Endothelial cell of umbilical vein (primary cell): Measurements from ENCODE around the gene OPCML. TPM values are rescaled to one million over a fixed set of nuclear protein-coding genes. Genes with fewer than 3 reads are reported as not detected.

Source experiments
- BruUV-seq: library from RNA; stranded (reverse); fragments of 400-500 nt; replicated peaks from 2 replicates; lab custom pipeline; 2021; lab: Mats Ljungman, UMichigan
- CTCF ChIA-PET: fragments of 300-600, 350-600 bp; sonication (Branson Sonifier 250); formaldehyde crosslinking; loops from one replicate; lab custom pipeline; 2021; ENCODE audit warnings: antibody characterized with exemption, inconsistent platforms; lab: Charles Lee
- POLR2A ChIA-PET: fragments of 300-600, 350-600 bp; sonication (Branson Sonifier 250); formaldehyde crosslinking; loops from one replicate; lab custom pipeline; 2021; ENCODE audit warnings: antibody characterized with exemption, inconsistent platforms; lab: Charles Lee
- DNase-seq: peaks from one replicate; pipeline ENCODE4 v3.0.0-alpha.2; 2011; ENCODE audit warnings: low read depth, low spot score
- FAIRE-seq: peaks from 2 replicates; lab custom pipeline; 2011; peaks lifted over from hg19 to GRCh38; lab: Jason Lieb, UNC
- H2AFZ ChIP-seq: 2 replicates; pipeline ENCODE4 v1.6.0; 2012; ENCODE audit warnings: low read depth, low read length, control low read depth, inconsistent platforms
- H3K27ac ChIP-seq: 2 replicates; pipeline ENCODE4 v1.5.1; 2011; ENCODE audit warnings: low read depth, mild to moderate bottlenecking, control low read depth, low read length, moderate library complexity; ENCODE audit not compliant: insufficient read depth
- H3K27me3 ChIP-seq, 2 experiments: 2 replicates each; pipeline versions ENCODE4 v1.6.0 to v1.6.1; 2011; ENCODE audit warnings: low read length in 2 of 2, mixed read lengths in 1 of 2; ENCODE audit not compliant: control insufficient read depth in 2 of 2, insufficient read depth in 2 of 2
- H3K36me3 ChIP-seq, 2 experiments: 2 replicates in 1 of 2; 3 replicates in 1 of 2; pipeline ENCODE4 v1.5.1; 2011; ENCODE audit warnings: low read length in 2 of 2, mild to moderate bottlenecking in 1 of 2, moderate library complexity in 1 of 2; ENCODE audit not compliant: control insufficient read depth in 2 of 2, insufficient read depth in 2 of 2; ENCODE audit errors: extremely low read depth in 1 of 2
- H3K4me1 ChIP-seq: 3 replicates; pipeline ENCODE4 v1.5.1; 2011; ENCODE audit warnings: mild to moderate bottlenecking, low read length; ENCODE audit not compliant: control insufficient read depth, insufficient read depth; ENCODE audit errors: extremely low read depth
- H3K4me2 ChIP-seq: 2 replicates; pipeline ENCODE4 v1.6.1; 2011; ENCODE audit warnings: low read length, control low read depth, mixed read lengths; ENCODE audit not compliant: insufficient read depth
- H3K4me3 ChIP-seq, 3 experiments: fragments of 200-600 bp in 1 of 3; sonication (generic), shearing (Covaris generic) in 1 of 3; replicated peaks in 1 of 3; 2 replicates each; pipeline ENCODE4 v1.5.1; 2011 to 2016; ENCODE audit warnings: control low read depth in 3 of 3, low read length in 3 of 3, mild to moderate bottlenecking in 2 of 3, inconsistent platforms in 1 of 3, low read depth in 1 of 3, moderate library complexity in 1 of 3; ENCODE audit not compliant: insufficient read depth in 1 of 3
- H3K79me2 ChIP-seq: 2 replicates; pipeline ENCODE4 v1.6.0; 2012; ENCODE audit warnings: low read length, inconsistent platforms; ENCODE audit not compliant: control insufficient read depth, insufficient read depth
- H3K9ac ChIP-seq: replicated peaks from 2 replicates; pipeline ENCODE3; 2011; ENCODE audit warnings: low read length, control low read depth; ENCODE audit not compliant: insufficient read depth; ENCODE audit errors: extremely low read depth
- H3K9me1 ChIP-seq: replicated peaks from 3 replicates; pipeline ENCODE4 v1.6.0; 2011; ENCODE audit warnings: mild to moderate bottlenecking, low read length; ENCODE audit not compliant: control insufficient read depth, insufficient read depth; ENCODE audit errors: extremely low read depth
- H3K9me3 ChIP-seq: replicated peaks from 2 replicates; pipeline ENCODE4 v1.5.1; 2012; ENCODE audit warnings: low read length, inconsistent platforms; ENCODE audit not compliant: control insufficient read depth, insufficient read depth
- H4K20me1 ChIP-seq: replicated peaks from 2 replicates; pipeline ENCODE3; 2011; ENCODE audit warnings: mild to moderate bottlenecking, low read length; ENCODE audit not compliant: control insufficient read depth, insufficient read depth; ENCODE audit errors: extremely low read depth
- CTCF ChIP-seq, 2 donors: IDR thresholded peaks; 1 replicate in 1 of 2; 2 replicates in 1 of 2; pipeline ENCODE4 v1.5.1; 2011; ENCODE audit warnings: low read length in 2 of 2, mild to moderate bottlenecking in 2 of 2, moderate library complexity in 2 of 2, control low read depth in 1 of 2, inconsistent platforms in 1 of 2, low read depth in 1 of 2; ENCODE audit not compliant: insufficient read depth in 1 of 2; ENCODE audit errors: extremely low read depth in 1 of 2
- EZH2 ChIP-seq: IDR thresholded peaks from 2 replicates; pipeline ENCODE4 v1.6.1; 2012; ENCODE audit warnings: borderline replicate concordance, low read depth, mild to moderate bottlenecking, moderate library complexity, low read length, inconsistent platforms; ENCODE audit not compliant: severe bottlenecking
- FOS ChIP-seq: IDR thresholded peaks from 2 replicates; pipeline ENCODE4 v1.6.1; 2011; ENCODE audit warnings: mild to moderate bottlenecking, low read length, moderate library complexity, borderline replicate concordance; ENCODE audit not compliant: insufficient read depth
- GATA2 ChIP-seq: IDR thresholded peaks from 2 replicates; pipeline ENCODE4 v1.7.0; 2011; ENCODE audit warnings: low read depth, mild to moderate bottlenecking, moderate library complexity, mixed read lengths, low read length; ENCODE audit not compliant: insufficient read length, insufficient read depth
- JUN ChIP-seq: IDR thresholded peaks from 2 replicates; pipeline ENCODE4 v1.6.1; 2011; ENCODE audit warnings: borderline replicate concordance, low read depth; ENCODE audit not compliant: insufficient read length, insufficient read depth
- MAX ChIP-seq: IDR thresholded peaks from 2 replicates; pipeline ENCODE4 v1.6.1; 2011; ENCODE audit not compliant: insufficient read depth, insufficient read length
- MYC ChIP-seq: IDR thresholded peaks from one replicate; pipeline ENCODE4 v1.6.1; 2011; ENCODE audit warnings: mild to moderate bottlenecking, low read depth, low read length
- POLR2A ChIP-seq: IDR thresholded peaks from 2 replicates; pipeline ENCODE4 v1.6.1; 2012; ENCODE audit warnings: low read depth, mild to moderate bottlenecking, control low read depth, low read length
- POLR2AphosphoS5 ChIP-seq: IDR thresholded peaks from 2 replicates; pipeline ENCODE4 v1.6.1; 2012; ENCODE audit warnings: low read depth, mild to moderate bottlenecking, control low read depth, low read length, moderate library complexity; ENCODE audit not compliant: insufficient read depth
- dilution Hi-C: fragments of 300-500 bp; cut with MboI; formaldehyde crosslinking; loops from one replicate; pipeline ENCODE4 v1.15.0; 2019; ENCODE audit warnings: low sequenced_read_pairs; ENCODE audit not compliant: extremely low pct_ligation_motif_present
- intact Hi-C: fragments of 100-400 bp; cut with micrococcal nuclease; formaldehyde crosslinking; loops from one replicate; pipeline ENCODE4 v1.10.0; 2022
- polyA plus RNA-seq, 4 experiments: library from polyadenylated mRNA; depleted of rRNA in 3 of 4; stranded (reverse) in 3 of 4; unstranded in 1 of 4; fragments of >200 nt; gene quantifications; 2 replicates each; pipeline versions ENCODE4 v1.2.1 to v1.2.3, GENCODE V29; 2011 to 2012; ENCODE audit warnings: missing spikeins in 1 of 4
- total RNA-seq: library from RNA; stranded (reverse); gene quantifications from 2 replicates; pipeline ENCODE4 v1.2.3, GENCODE V29; 2021

The OPCML gene
- total and polyA plus RNA-seq, 2 donors (not counting 3 experiments of a cell fraction or from before 2014, with no cell fraction given) = not detected

GRCh38 chr11:132876239-132876638 is 656.1 kb downstream of the OPCML start:
- H3K9me3 ChIP-seq = no peaks in the 10 kb centered on the region
- no peaks in the 10 kb centered on the region for H3K36me3 ChIP-seq
- H3K4me3 ChIP-seq = no peak overlapping the region
- intact Hi-C loops = no loop called here
- no peak for DNase-seq
- no TSS peak for BruUV-seq
- no peak overlapping the region for H3K27ac ChIP-seq
- no peak for TF ChIP-seq POLR2A
- TF ChIP-seq MYC = no peak
- no peak for TF ChIP-seq FOS
- TF ChIP-seq POLR2AphosphoS5 = no peak
- TF ChIP-seq EZH2 = no peak
- no peak for TF ChIP-seq CTCF (IDR thresholded peaks at IDR 0.05; ENCODE audit: extremely low read depth in 1 of 2, insufficient read depth in 1 of 2, low read depth in 1 of 2, low read length in 2 of 2)
- TF ChIP-seq GATA2 = no peak
- TF ChIP-seq JUN = no peak
- no peak for TF ChIP-seq MAX
- no peaks in the 10 kb centered on the region for H4K20me1 ChIP-seq
- CTCF ChIA-PET = no interaction called here
- no peak overlapping the region for H2AFZ ChIP-seq
- dilution Hi-C loops = no loop called here
- no peaks in the 10 kb centered on the region for H3K79me2 ChIP-seq
- POLR2A ChIA-PET = no interaction called here
- no peaks in the 10 kb centered on the region for H3K27me3 ChIP-seq
- no peak overlapping the region for H3K9ac ChIP-seq
- FAIRE-seq = no peak
- H3K4me2 ChIP-seq = no peak overlapping the region
- no peaks in the 10 kb centered on the region for H3K4me1 ChIP-seq
- H3K9me1 ChIP-seq = no peaks in the 10 kb centered on the region
